Smooth muscle cell (in vitro differentiated cells): ENCODE data around the gene SMARCD1. TPM values are rescaled to one million over a fixed set of nuclear protein-coding genes. Genes with fewer than 3 reads are reported as not detected.

Source experiments
- DNase-seq: peaks from one replicate; lab custom pipeline; 2025; ENCODE audit not compliant: unreplicated experiment; lab: John Stamatoyannopoulos, UW
- H2AFZ ChIP-seq: fragments of 200-600 bp; sonication (generic); 2 replicates; pipeline ENCODE4 v1.6.0; 2016; ENCODE audit warnings: antibody characterized with exemption, low read depth, mild to moderate bottlenecking
- H3F3A ChIP-seq: fragments of 200-600 bp; sonication (generic); 2 replicates; pipeline ENCODE4 v1.6.0; 2017; ENCODE audit warnings: antibody characterized with exemption, low read depth
- H3K27ac ChIP-seq: fragments of 200-600 bp; sonication (generic); 2 replicates; pipeline ENCODE4 v1.5.1; 2016; ENCODE audit warnings: low read depth, mild to moderate bottlenecking
- H3K27me3 ChIP-seq: fragments of 200-600 bp; sonication (generic); 2 replicates; pipeline ENCODE4 v1.6.1; 2016; ENCODE audit warnings: low read depth, mild to moderate bottlenecking
- H3K36me3 ChIP-seq: fragments of 200-600 bp; sonication (generic); 2 replicates; pipeline ENCODE4 v1.5.1; 2016; ENCODE audit warnings: low read depth
- H3K4me1 ChIP-seq: fragments of 200-600 bp; sonication (generic); 2 replicates; pipeline ENCODE4 v1.5.1; 2016; ENCODE audit warnings: low read depth
- H3K4me2 ChIP-seq: fragments of 200-600 bp; sonication (generic); 2 replicates; pipeline ENCODE4 v1.6.0; 2016; ENCODE audit warnings: mild to moderate bottlenecking
- H3K4me3 ChIP-seq: fragments of 200-600 bp; sonication (generic); 2 replicates; pipeline ENCODE4 v1.5.1; 2016; ENCODE audit warnings: mild to moderate bottlenecking
- H3K79me2 ChIP-seq: fragments of 200-600 bp; sonication (generic); 2 replicates; pipeline ENCODE4 v1.6.0; 2016; ENCODE audit warnings: low read depth, mild to moderate bottlenecking
- H3K9ac ChIP-seq: fragments of 200-600 bp; sonication (generic); 2 replicates; pipeline ENCODE4 v1.6.0; 2016; ENCODE audit warnings: low read depth
- H3K9me3 ChIP-seq: fragments of 200-600 bp; sonication (generic); replicated peaks from 2 replicates; pipeline ENCODE4 v1.5.1; 2016; ENCODE audit warnings: low read depth
- H4K20me1 ChIP-seq: fragments of 200-600 bp; sonication (generic); 2 replicates; pipeline ENCODE4 v1.6.0; 2016; ENCODE audit warnings: low read depth
- WGBS: methylation state at CpG from one replicate; pipeline ENCODE4 v1.1.7; 2016; ENCODE audit warnings: low lambda C conversion rate; 5-methylcytosine and 5-hydroxymethylcytosine counted together
- polyA plus RNA-seq: library from polyadenylated mRNA; unstranded; fragments of >200 nt; fragmentation: Nextera tagmentation; extraction: Ambion mirVana; gene quantifications from 2 replicates; pipeline ENCODE4 v1.2.1, GENCODE V29; 2016
- total RNA-seq: library from RNA; depleted of rRNA; stranded (reverse); fragments of >200 nt; gene quantifications from 2 replicates; pipeline ENCODE4 v1.2.3, GENCODE V29; 2014
- TF ChIP-seq, protein P1 (sequence below): fragments of 200-600 bp; sonication (generic); IDR thresholded peaks from 2 replicates; pipeline ENCODE4 v1.5.1; 2017; ENCODE audit warnings: borderline replicate concordance, mild to moderate bottlenecking, antibody characterized with exemption; ENCODE audit not compliant: insufficient read depth, poor library complexity, severe bottlenecking

Gene SMARCD1
- total and polyA plus RNA-seq, 2 experiments from 2014 or later: 24.1 to 39.6 TPM

DNA sequence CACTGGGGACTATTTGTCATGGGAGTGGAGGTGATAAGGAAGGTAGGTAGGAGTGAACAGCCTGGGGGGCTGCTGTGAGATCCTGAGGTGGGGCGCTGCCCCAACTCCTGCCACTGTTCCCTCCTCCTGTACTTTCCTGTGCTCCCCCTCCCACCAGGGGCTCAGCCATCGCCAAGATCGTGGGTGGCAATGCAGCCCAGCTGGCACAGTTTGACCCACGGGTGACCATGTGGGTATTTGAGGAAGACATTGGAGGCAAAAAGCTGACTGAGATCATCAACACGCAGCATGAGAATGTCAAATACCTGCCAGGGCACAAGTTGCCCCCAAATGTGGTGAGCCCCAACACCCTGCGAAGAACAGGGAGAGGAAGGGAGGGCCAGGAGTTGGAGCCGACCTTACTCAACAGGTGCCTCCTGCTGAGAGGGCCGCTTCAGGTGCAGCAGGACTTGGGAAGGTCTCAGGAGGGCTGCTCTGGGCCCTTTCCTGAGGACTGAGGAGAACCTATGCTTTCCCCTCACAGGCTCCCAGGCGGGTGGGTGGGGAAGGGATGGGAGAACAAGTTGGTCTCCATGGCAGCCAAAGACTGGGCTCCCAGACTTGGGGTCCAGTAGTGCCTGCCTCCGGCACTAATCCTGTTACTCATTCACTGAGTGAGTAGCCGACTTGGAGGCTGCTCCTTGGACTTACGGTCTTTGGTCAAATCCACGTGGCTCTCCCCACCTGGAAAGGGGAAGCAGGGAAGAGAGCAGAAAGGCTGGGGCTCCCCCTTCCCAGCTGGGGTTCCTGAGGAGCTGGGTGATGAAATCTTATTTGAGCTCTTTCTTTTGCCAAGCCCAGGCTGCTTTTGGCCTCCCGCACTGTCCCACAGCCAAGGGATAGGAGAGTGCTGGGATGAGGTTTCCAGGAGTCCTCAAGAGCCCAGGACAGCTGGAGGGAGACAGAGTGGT is 19.6 kb downstream of the SMARCD1 start:
- Histone ChIP-seq H3K9ac (no peak overlapping the region), H3K4me1 (no peaks in the 10 kb centered on the region), H3K27ac (no peak overlapping the region), H3K9me3 (no peaks in the 10 kb centered on the region), H4K20me1 (no peaks in the 10 kb centered on the region), H3K79me2 (no peaks in the 10 kb centered on the region), H2AFZ (no peak overlapping the region), H3K4me3 (no peak overlapping the region), H3K36me3 (no peaks in the 10 kb centered on the region), H3K4me2 (no peak overlapping the region), H3K27me3 (no peaks in the 10 kb centered on the region), H3F3A (peaks cover 6% of the 10 kb centered on the region)
- DNase-seq: no peak
- WGBS: 93% methylated on average over 14 of the region's 14 CpGs
- TF ChIP-seq, protein P1, sequence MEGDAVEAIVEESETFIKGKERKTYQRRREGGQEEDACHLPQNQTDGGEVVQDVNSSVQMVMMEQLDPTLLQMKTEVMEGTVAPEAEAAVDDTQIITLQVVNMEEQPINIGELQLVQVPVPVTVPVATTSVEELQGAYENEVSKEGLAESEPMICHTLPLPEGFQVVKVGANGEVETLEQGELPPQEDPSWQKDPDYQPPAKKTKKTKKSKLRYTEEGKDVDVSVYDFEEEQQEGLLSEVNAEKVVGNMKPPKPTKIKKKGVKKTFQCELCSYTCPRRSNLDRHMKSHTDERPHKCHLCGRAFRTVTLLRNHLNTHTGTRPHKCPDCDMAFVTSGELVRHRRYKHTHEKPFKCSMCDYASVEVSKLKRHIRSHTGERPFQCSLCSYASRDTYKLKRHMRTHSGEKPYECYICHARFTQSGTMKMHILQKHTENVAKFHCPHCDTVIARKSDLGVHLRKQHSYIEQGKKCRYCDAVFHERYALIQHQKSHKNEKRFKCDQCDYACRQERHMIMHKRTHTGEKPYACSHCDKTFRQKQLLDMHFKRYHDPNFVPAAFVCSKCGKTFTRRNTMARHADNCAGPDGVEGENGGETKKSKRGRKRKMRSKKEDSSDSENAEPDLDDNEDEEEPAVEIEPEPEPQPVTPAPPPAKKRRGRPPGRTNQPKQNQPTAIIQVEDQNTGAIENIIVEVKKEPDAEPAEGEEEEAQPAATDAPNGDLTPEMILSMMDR: no peak

DNA sequence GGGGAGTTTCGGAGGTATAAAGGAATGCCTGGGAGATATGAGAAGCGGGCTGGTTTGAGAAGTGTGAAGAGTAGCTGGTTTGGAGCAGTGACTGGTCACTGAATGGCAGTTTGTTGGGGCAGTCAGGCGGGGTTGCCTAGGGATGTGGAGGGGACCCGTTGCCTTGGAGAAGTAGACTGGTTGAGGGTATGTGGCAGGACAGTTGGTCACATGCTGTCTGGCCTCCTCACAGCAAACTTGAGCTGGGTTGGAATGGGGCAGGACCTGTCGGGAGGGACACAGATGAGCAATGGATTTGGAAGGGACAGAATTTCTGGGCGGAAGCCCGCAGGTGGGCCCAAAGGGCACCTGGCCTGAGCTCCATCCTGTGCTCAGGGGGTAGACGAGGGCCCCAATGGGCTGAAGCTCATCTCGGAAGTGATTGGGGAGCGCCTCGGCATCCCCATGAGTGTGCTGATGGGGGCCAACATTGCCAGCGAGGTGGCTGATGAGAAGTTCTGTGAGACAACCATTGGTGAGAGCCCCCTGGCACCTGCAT is 20.8 kb downstream of the SMARCD1 start:
- H3K79me2 ChIP-seq: no peaks in the 10 kb centered on the region
- H2AFZ ChIP-seq: no peak overlapping the region
- H3K36me3 ChIP-seq: no peaks in the 10 kb centered on the region
- WGBS: 92% methylated on average over 11 of the region's 12 CpGs
- no peaks in the 10 kb centered on the region for H3K9me3 ChIP-seq
- no peaks in the 10 kb centered on the region for H3F3A ChIP-seq
- no peak overlapping the region for H3K4me2 ChIP-seq
- TF ChIP-seq, protein P1: no peak
- no peaks in the 10 kb centered on the region for H4K20me1 ChIP-seq
- H3K4me3 ChIP-seq: no peak overlapping the region
- H3K9ac ChIP-seq: no peak overlapping the region
- H3K27me3 ChIP-seq: no peaks in the 10 kb centered on the region
- H3K4me1 ChIP-seq: peaks cover 10% of the 10 kb centered on the region
- no peak overlapping the region for H3K27ac ChIP-seq
- DNase-seq: no peak

- Histone ChIP-seq H3K9me3 (no peaks in the 10 kb centered on the region), H3F3A (no peaks in the 10 kb centered on the region), H3K9ac (no peak overlapping the region), H3K4me1 (peaks cover 13% of the 10 kb centered on the region), H4K20me1 (no peaks in the 10 kb centered on the region), H3K27ac (no peak overlapping the region), H3K36me3 (no peaks in the 10 kb centered on the region), H3K79me2 (no peaks in the 10 kb centered on the region), H3K4me2 (no peak overlapping the region), H2AFZ (no peak overlapping the region), H3K27me3 (no peaks in the 10 kb centered on the region), H3K4me3 (no peak overlapping the region)
- no peak for DNase-seq
- WGBS: 85% methylated on average over 3 of the region's 3 CpGs
- TF ChIP-seq, protein P1: no peak
These were observed 21.8 kb downstream of the SMARCD1 start for GRCh38 chr12:50106907-50107306.
